Kidney epithelial cell (primary cell): Measurements from ENCODE around the gene MTFMT. TPM values are rescaled to one million over a fixed set of nuclear protein-coding genes. Genes with fewer than 3 reads are reported as not detected.

Source experiments
- DNase-seq: peaks from one replicate; pipeline ENCODE4 v3.0.0-alpha.2; 2010; ENCODE audit warnings: low read depth
- H3K27me3 ChIP-seq: 2 replicates; pipeline ENCODE4 v1.6.0; 2011; ENCODE audit warnings: low read length; ENCODE audit not compliant: control insufficient read depth, insufficient read depth
- H3K36me3 ChIP-seq: 2 replicates; pipeline ENCODE4 v1.5.1; 2011; ENCODE audit warnings: low read length; ENCODE audit not compliant: control insufficient read depth, insufficient read depth
- H3K4me3 ChIP-seq: 2 replicates; pipeline ENCODE4 v1.5.1; 2011; ENCODE audit warnings: low read depth, mild to moderate bottlenecking, control low read depth, low read length
- CTCF ChIP-seq: IDR thresholded peaks from 2 replicates; pipeline ENCODE4 v1.5.1; 2011; ENCODE audit warnings: mild to moderate bottlenecking, moderate library complexity, low read length, control low read depth, inconsistent platforms; ENCODE audit not compliant: insufficient read depth, poor library complexity, severe bottlenecking
- total RNA-seq: library from RNA; depleted of rRNA; stranded (reverse); fragments of >200 nt; gene quantifications from 2 replicates; pipeline ENCODE4 v1.2.3, GENCODE V29; 2015

The MTFMT gene
- total RNA-seq, 1 donor from 2014 or later = 17.3 TPM

GRCh38 chr15:64979252-64979710 lies 50.2 kb downstream of the MTFMT start:
- Histone ChIP-seq H3K27me3 (no peaks in the 10 kb centered on the region), H3K4me3 (no peak overlapping the region), H3K36me3 (no peaks in the 10 kb centered on the region)
- DNase-seq = no peak
- TF ChIP-seq CTCF = no peak

GRCh38 chr15:64975390-64975789 lies 54.0 kb downstream of the MTFMT start:
- no peaks in the 10 kb centered on the region for H3K27me3 ChIP-seq
- TF ChIP-seq CTCF = no peak
- H3K36me3 ChIP-seq = peaks cover 2% of the 10 kb centered on the region
- H3K4me3 ChIP-seq = no peak overlapping the region
- DNase-seq = no peak

GRCh38 chr15:64970698-64971097 lies 58.7 kb downstream of the MTFMT start:
- no peak for DNase-seq
- no peak overlapping the region for H3K4me3 ChIP-seq
- peaks cover 4% of the 10 kb centered on the region for H3K36me3 ChIP-seq
- no peaks in the 10 kb centered on the region for H3K27me3 ChIP-seq
- TF ChIP-seq CTCF = no peak

- Histone ChIP-seq H3K27me3 (no peaks in the 10 kb centered on the region), H3K4me3 (no peak overlapping the region), H3K36me3 (peaks cover 4% of the 10 kb centered on the region)
- no peak for DNase-seq
- TF ChIP-seq CTCF = no peak
Observed at GRCh38 chr15:64969401-64969800, 60.0 kb downstream of the MTFMT start.

GRCh38 chr15:64961013-64961412 lies 68.4 kb downstream of the MTFMT start:
- H3K27me3 ChIP-seq = no peaks in the 10 kb centered on the region
- H3K36me3 ChIP-seq = peaks cover 5% of the 10 kb centered on the region
- TF ChIP-seq CTCF = no peak
- no peak for DNase-seq
- H3K4me3 ChIP-seq = no peak overlapping the region

GRCh38 chr15:64960153-64960552 lies 69.3 kb downstream of the MTFMT start:
- Histone ChIP-seq H3K36me3 (peaks cover 5% of the 10 kb centered on the region), H3K27me3 (no peaks in the 10 kb centered on the region), H3K4me3 (no peak overlapping the region)
- no peak for DNase-seq
- no peak for TF ChIP-seq CTCF
